ENCODE results near the gene ZNF862.

GRCh38 chr7:149793261-149793660 is 44.9 kb upstream of the ZNF862 start:
- TF ChIP-seq EZH2 (IDR thresholded peaks at IDR 0.05; ENCODE audit: borderline replicate concordance, low read depth, low read length, severe bottlenecking) (no peak), CTCF (IDR thresholded peaks at IDR 0.05; ENCODE audit: borderline replicate concordance, extremely low read depth, low read length, poor library complexity, severe bottlenecking) (no peak)
